Activated naive CD8-positive, alpha-beta T cell treated with anti-CD3 and anti-CD28 coated beads, Interleukin-2, amount 50 U/mL, for 16 hours (primary cell): ENCODE measurements around the gene C5orf15.
"Not testable (repeated sequence)": the region's sequence is repeated elsewhere in the genome, so short reads cannot be mapped to it uniquely, and the experiment has no call there.

Experiments used
- DNase-seq: peaks from one replicate; pipeline ENCODE4 v3.0.0-alpha.2; 2020; ENCODE audit warnings: low read depth, low spot score

Gene C5orf15

GRCh38 chr5:133938039-133938821, 30.2 kb downstream of the C5orf15 start:
- DNase-seq: no peak

DNA sequence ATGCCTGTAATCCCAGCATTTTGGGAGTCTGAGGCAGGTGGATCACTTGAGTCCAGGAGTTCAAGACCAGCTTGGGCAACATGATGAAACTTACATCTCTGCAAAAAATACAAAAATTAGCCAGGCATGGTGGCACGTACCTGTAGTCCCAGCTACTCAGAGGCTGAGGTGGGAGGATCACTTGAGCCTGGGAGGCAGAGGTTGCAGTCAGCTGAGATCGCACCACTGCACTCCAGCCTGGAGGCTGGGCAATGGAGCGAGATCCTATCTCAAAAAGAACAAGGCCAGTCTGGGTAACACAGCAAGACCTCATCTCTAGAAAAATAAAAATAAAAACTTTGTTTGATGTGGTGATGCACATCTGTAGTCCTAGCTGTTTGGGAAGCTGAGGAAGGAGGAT, 30.8 kb downstream of the C5orf15 start:
- DNase-seq: not testable (repeated sequence)

- no peak for DNase-seq
Measured at GRCh38 chr5:133936651-133937015, 31.8 kb downstream of the C5orf15 start.

DNA sequence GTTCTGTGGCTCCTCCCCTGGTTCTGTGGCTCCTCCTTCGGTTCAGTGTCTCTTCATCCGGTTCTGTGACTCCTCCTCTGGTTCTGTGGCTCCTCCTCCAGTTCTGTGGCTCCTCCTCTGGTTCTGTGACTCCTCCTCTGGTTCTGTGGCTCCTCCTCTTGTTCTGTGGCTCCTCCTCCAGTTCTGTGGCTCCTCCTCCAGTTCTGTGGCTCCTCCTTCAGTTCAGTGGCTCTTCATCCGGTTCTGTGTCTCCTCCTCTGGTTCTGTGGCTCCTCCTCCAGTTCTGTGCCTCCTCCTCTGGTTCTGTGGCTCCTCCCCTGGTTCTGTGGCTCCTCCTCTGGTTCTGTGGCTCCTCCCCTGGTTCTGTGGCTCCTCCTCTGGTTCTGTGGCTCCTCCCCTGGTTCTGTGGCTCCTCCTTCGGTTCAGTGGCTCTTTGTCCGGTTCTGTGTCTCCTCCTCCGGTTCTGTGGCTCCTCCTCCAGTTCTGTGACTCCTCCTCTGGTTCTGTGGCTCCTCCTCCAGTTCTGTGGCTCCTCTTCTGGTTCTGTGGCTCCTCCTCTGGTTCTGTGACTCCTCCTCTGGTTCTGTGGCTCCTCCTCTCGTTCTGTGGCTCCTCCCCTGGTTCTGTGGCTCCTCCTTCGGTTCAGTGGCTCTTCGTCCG, 32.3 kb downstream of the C5orf15 start:
- DNase-seq: not testable (repeated sequence)

DNA sequence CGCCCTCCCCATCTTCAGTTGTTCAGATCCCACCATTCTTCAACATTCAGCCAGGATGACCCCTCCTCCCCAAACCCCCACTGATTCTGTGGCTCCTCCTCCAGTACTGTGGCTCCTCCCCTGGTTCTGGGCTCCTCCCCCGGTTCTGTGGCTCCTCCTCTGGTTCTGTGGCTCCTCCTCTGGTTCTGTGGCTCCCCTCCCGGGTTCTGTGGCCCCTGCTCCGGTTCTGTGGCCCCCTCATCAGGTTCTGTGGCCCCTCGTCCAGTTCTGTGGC, 32.8 kb downstream of the C5orf15 start:
- no peak for DNase-seq

DNA sequence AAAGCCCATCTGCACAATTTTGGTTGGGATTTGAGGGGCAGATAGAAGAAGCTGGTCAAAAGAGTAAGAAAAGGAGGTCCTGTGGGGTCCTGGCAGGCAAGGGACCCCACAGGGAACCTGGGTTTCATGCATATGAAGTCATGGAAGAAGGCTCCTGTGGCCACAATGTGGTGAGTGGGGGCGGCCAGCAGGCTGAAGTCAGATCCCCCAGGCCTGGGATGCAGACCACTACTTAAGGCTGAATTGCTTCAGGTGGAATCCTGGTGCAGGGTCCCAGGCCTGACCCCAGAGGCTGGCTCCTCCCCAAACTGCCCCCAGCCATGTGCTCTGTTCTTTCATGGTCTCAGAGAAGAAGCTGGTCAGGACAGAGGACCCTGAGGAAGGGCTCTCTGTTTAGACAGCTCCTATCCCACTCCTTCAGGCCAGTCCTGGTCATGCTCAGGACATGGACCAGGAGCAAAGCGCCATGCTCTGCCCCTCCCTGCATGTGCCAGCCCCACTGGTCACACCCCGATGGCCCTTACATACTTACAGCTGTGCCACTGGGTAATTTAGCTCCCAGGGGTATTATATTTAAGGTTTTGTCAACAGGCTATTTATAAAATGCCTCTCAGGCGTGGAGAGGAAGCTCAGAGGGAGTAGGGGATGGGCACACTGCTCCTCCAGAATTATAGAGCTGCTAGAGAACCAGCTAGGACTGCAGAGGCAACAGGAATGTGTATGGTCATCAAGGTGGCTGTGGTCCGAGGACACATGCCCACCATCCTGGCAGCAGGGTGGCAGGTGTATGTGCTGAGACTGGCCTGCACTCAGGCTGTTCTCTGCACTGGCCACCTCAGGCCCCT, 33.4 kb downstream of the C5orf15 start:
- DNase-seq: no peak

GRCh38 chr5:133934311-133934710, 34.1 kb downstream of the C5orf15 start:
- DNase-seq: no peak

DNA sequence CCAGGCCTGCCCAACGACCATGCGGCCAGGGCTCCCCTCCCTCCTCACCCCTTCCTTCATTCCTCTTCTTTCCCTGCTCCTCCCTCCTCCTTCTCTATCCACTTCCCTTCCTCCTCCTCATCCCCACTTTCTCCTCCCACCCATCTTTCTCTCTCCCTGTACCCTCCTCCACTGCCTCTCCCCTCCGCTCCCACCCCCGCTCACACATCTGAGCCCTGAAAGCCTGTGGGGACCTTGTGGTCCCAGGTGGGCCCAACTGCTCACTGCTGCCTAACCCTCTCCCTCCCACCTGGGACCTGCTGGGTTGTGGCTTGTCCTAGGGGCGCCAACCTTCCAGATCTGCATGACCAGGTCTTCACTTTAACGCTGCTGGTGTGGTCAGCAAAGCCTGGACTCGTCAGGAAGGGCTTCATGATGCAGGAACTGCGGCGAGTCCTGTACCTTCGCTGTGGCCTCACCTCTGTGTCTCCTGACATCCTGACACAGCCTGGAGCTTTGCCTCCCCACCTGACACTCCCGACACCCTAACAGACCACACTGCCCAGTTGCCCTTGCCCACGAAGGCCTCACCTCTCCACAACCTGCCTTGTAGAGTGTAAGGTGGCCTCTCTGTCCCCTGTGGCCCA, 34.6 kb downstream of the C5orf15 start:
- no peak for DNase-seq

GRCh38 chr5:133933169-133933509, 35.3 kb downstream of the C5orf15 start:
- no peak for DNase-seq

GRCh38 chr5:133932441-133933168, 35.8 kb downstream of the C5orf15 start:
- no peak for DNase-seq

DNA sequence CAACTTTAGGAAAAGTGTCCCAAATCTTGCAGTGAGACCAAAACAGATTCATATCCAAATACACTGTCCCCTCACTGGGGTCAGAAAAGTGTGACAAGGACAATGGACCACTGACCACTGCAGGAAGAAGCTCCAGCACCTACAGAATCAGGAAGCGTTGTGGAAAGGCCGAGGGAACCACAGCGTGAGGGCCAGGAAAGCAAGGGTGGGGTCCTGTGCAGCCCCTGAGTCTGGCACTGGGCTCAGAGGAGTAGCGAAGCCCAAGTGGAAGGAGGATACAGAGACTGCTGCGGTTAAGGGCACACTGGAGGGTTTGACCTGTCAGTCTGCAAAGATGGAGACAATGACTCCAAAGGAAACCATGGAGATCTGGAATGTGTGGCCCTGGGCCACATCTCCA, 36.9 kb downstream of the C5orf15 start:
- no peak for DNase-seq

DNA sequence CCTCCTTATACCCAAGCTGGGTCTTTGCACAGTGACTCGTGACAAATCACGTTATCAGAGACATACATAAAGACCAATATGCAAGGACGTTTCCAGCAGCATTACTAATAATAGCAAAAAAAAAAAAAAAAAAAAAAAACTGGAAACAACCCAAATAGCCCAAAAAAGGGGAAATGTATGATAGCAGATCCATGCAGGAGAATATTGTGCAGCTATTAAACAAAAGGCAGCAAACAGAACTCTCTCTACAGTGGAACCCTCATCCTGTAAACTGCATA, 37.7 kb downstream of the C5orf15 start:
- no peak for DNase-seq

DNA sequence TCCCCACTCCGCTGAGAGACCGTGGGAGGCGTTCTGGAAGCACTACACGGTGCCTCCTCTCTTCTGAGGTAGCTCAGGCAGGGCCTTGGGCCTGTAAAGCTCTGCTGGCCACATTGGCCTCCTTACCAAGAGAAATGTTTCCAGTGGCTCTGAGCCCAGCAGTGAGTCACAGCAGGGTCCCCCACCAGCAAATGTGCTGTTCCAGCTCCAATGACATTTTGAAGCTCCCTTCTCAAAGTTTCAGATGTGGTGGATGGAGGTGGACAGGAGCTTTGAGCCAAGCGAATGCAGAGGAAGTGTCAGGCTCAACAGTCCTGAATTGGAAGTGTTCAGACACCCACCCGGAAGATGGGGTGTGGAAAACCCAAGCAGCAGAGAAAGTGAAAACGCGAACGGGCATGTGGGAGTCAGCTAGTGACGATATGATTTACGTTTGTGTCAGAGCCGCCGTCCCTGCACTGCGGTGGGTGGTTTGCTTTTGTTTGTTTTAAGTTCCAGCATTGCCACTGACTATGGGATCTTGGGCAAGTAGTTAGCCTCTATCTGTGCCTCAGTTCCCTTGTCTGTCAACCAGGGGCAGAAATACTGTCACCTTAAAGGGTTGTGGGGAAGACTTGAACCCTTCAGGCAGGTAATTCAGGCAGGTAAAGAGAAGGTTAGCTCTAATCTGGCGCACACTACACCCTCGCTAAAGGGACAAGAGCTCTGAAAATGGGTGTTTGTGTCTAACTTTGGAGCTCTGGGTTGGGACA, 38.2 kb downstream of the C5orf15 start:
- DNase-seq: peak; percentile 54

DNA sequence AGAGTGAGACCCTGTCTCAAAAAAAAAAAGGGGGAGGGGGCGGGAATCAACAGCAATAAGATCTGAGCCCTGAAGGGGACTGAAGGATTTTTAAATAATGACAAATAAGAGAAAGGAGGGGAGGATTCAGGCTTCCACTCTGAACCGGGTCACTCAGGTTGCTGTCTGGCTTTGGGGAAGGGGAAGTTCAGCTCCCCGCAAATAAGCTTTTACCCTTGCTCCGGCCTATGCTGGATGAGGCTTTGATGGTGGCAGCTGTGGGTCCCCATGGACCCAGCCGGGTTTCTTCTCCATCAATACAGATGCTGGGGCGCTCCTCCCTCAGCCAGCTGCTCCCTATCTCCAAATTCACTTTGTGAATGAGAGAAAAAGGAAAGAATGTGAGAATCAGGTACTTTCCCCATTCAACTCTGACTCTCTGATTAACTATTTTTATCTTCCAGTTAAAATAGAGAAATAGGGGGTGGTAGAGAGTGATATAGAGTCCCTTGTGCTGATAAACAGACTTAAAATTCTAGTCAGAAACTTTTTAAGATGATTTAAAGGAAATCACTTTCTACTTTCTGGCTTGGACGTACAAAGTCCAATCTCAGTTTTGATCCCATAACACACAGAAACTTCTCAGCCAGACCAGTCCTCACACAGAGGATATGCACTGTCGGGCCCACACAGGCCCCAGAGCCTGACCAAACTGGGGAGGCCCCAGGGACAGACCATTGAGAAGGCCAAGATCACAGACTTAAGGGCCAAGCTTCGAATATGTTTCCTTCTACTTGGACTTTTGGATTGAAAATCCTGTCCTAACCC, 39.6 kb downstream of the C5orf15 start:
- DNase-seq: no peak

GRCh38 chr5:133927300-133928180, 40.9 kb downstream of the C5orf15 start:
- no peak for DNase-seq

GRCh38 chr5:133926489-133927299, 41.7 kb downstream of the C5orf15 start:
- DNase-seq: no peak

DNA sequence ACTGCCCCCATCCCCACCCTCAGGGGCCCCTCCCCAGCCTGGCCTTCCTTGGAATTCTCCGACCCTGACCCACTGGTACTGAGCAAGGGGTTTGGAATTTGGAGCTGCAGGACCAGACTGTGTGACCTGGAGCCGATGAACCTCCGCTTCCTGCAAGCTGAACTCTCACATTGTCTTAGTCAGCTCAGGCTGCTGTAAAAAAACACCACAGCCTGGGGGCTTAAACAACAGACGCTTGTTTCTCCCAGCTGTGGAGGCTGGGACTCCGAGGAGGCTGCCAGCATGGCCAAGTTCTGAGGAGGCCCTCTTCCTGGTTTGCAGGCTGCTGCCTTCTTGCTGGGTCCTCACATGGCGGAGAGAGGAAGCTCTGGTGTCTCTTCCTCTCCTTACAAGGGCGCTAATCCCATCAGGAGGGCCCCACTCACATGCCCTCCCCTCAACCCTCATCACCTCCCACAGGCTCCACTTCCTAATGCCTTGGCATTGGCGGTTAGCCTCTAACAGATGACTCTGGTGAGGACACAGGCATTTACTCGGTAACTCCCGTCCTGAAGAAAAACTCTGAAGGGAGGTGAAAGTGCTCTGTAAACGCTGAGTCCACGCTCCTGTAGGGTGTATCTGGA, 42.4 kb downstream of the C5orf15 start:
- no peak for DNase-seq

GRCh38 chr5:133925269-133925668, 43.2 kb downstream of the C5orf15 start:
- no peak for DNase-seq
